ENCODE results near the gene CTIF. TPM values are rescaled to one million over a fixed set of nuclear protein-coding genes. Genes with fewer than 3 reads are reported as not detected.

The CTIF gene
- polyA plus RNA-seq, 3 donors = 0.38 to 8.7 (median 1.2) TPM

DNA sequence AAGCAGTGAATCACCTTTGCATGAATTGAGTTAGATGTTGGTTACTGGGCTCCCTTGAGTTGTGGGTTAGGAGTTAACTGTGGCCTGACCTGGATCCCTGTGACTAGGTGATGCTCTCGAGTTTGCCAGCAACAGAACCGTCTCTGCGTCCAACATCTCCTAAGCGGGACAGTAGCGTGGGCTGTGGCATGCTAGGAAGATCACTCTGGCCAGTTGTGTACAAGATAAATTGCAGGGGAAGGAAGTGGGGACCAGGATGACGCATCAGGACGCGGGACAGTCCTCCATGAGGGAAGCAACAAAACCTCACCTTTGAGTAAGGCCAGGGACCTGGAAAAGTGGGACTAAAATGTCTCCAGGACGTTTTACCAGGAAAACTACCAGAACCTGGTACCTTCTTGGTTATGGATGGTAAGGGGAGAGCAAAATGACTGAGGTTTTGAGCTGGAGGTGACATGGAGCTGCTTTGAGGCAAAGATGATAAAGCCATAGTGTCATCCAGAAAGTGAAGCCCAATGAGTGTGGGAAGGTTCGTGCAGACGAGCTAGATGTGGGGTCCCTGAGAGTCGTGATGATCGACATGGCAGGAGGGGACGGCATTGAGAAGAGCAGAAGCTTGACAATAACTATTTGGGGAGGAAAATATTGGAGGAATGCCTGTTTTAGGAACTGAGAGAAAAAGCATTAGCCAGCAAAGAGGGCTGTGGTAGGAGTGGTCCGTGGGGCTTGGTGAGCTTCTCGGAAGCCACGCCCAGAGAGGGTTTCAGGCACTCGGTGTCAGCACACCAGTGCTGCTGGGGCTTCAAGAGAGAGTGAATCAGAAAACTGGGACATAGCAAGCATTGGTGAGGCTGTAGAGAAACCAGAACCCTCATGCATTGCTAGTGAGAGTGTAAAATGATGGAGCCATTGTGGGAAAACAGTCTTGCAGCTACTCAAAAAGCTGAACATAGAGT, 316.9 kb downstream of the CTIF start:
- no peak overlapping the region for H3K4me3 Mint-ChIP-seq
- TF ChIP-seq, protein P1, sequence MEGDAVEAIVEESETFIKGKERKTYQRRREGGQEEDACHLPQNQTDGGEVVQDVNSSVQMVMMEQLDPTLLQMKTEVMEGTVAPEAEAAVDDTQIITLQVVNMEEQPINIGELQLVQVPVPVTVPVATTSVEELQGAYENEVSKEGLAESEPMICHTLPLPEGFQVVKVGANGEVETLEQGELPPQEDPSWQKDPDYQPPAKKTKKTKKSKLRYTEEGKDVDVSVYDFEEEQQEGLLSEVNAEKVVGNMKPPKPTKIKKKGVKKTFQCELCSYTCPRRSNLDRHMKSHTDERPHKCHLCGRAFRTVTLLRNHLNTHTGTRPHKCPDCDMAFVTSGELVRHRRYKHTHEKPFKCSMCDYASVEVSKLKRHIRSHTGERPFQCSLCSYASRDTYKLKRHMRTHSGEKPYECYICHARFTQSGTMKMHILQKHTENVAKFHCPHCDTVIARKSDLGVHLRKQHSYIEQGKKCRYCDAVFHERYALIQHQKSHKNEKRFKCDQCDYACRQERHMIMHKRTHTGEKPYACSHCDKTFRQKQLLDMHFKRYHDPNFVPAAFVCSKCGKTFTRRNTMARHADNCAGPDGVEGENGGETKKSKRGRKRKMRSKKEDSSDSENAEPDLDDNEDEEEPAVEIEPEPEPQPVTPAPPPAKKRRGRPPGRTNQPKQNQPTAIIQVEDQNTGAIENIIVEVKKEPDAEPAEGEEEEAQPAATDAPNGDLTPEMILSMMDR (IDR thresholded peaks at IDR 0.05) = no peak
- peaks cover 26 to 33% of the 10 kb centered on the region in 2 donors for H3K4me1 ChIP-seq (ENCODE audit: control insufficient read depth in 1 of 2, insufficient read depth in 2 of 2, low read length in 2 of 2)
- 79% methylated on average over 11 of the region's 18 CpGs for WGBS (ENCODE audit: insufficient coverage)
- peaks cover 0 to 10% of the 10 kb centered on the region in 2 donors for H3K36me3 ChIP-seq (replicated peaks in 1 of 2; ENCODE audit: control insufficient read depth in 1 of 2, insufficient read depth in 2 of 2, low read length in 2 of 2)
- H3K9me3 Mint-ChIP-seq = peaks cover 0 to 4% (median 0%) of the 10 kb centered on the region in 7 donors
- peaks cover 36 to 46% of the 10 kb centered on the region in 2 donors for H3K36me3 Mint-ChIP-seq
- no peaks in the 10 kb centered on the region for H3K27me3 ChIP-seq (ENCODE audit: control insufficient read depth in 2 of 2, insufficient read depth in 2 of 2, low read length in 2 of 2)
- H3K4me3 ChIP-seq (replicated peaks in 1 of 3; ENCODE audit: low read depth in 2 of 3, low read length in 3 of 3) = no peak overlapping the region
- H3K27ac ChIP-seq (ENCODE audit: low read depth in 1 of 2, low read length in 2 of 2) = no peak overlapping the region
- H3K79me2 ChIP-seq (ENCODE audit: insufficient read depth, low read length) = no peaks in the 10 kb centered on the region
- H2AFZ ChIP-seq (ENCODE audit: insufficient read depth, low read depth, low read length, poor library complexity, severe bottlenecking) = no peak overlapping the region
- H3K9ac ChIP-seq (ENCODE audit: insufficient read depth, low read length, poor library complexity, severe bottlenecking) = no peak overlapping the region
- H4K20me1 ChIP-seq (ENCODE audit: insufficient read depth, low read length) = no peaks in the 10 kb centered on the region
- peak overlapping the region; percentile 9 for H3K4me2 ChIP-seq (replicated peaks; ENCODE audit: extremely low read depth, low read length, poor library complexity, severe bottlenecking)
- peak overlapping the region in 3 of 7 donors; percentile 12 to 62 (median 41) for H3K27ac Mint-ChIP-seq
- intact Hi-C loops (cut with micrococcal nuclease) = no loop called here
- peaks cover 33% of the 10 kb centered on the region for H3K4me1 Mint-ChIP-seq
- peaks cover 0 to 5% (median 2%) of the 10 kb centered on the region in 3 donors for H3K27me3 Mint-ChIP-seq (ENCODE audit: low read depth in 3 of 3)
- DNase-seq = no peak
- no peaks in the 10 kb centered on the region for H3K9me3 ChIP-seq (replicated peaks in 1 of 2; ENCODE audit: control insufficient read depth in 1 of 2, insufficient read depth in 1 of 2, low read length in 2 of 2)

DNA sequence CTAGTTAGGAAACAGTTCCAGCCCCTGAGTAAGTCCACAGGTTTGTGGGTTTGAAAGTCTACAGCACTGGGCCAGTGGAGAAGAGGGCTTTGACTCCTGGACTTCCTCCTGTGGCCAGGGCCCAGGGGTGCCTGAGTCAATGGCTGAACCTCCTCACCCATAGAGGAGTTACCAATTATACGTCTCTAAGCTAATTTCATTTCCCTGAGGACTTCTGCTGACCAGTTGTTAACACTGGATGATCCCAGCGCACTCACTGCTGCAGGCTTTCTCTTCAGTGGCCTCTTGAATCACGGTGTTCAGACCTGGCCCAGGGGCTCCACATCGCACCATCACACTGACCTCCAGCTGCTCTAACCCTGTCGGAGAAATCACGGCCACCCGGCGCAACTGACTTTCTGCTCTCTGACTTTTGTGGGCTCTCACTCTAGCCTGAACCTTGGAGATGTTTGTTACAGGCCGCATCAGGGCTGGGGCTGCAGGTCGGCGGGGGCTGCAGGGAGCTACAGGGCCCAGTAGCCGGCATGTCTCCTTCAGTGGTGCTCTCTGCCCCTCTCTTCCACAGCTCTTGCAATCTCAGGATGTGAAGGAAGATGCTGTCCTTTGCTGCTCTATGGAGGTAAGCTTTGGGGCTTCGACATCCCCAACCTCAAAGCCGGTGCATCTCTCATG, 318.3 kb downstream of the CTIF start:
- H3K36me3 ChIP-seq (replicated peaks in 1 of 2; ENCODE audit: control insufficient read depth in 1 of 2, insufficient read depth in 2 of 2, low read length in 2 of 2) = peaks cover 0 to 10% of the 10 kb centered on the region in 2 donors
- H4K20me1 ChIP-seq (ENCODE audit: insufficient read depth, low read length) = no peaks in the 10 kb centered on the region
- no peaks in the 10 kb centered on the region for H3K79me2 ChIP-seq (ENCODE audit: insufficient read depth, low read length)
- peaks cover 0 to 5% (median 2%) of the 10 kb centered on the region in 3 donors for H3K27me3 Mint-ChIP-seq (ENCODE audit: low read depth in 3 of 3)
- no peak overlapping the region for H3K27ac Mint-ChIP-seq
- intact Hi-C loops (cut with micrococcal nuclease) = no loop called here
- WGBS (ENCODE audit: insufficient coverage) = 96% methylated on average over 9 of the region's 14 CpGs
- no peaks in the 10 kb centered on the region for H3K27me3 ChIP-seq (ENCODE audit: control insufficient read depth in 2 of 2, insufficient read depth in 2 of 2, low read length in 2 of 2)
- H3K9me3 ChIP-seq (replicated peaks in 1 of 2; ENCODE audit: control insufficient read depth in 1 of 2, insufficient read depth in 1 of 2, low read length in 2 of 2) = no peaks in the 10 kb centered on the region
- H3K4me1 ChIP-seq (ENCODE audit: control insufficient read depth in 1 of 2, insufficient read depth in 2 of 2, low read length in 2 of 2) = peaks cover 12 to 20% of the 10 kb centered on the region in 2 donors
- no peak overlapping the region for H3K4me3 ChIP-seq (replicated peaks in 1 of 3; ENCODE audit: low read depth in 2 of 3, low read length in 3 of 3)
- H3K4me3 Mint-ChIP-seq = no peak overlapping the region
- TF ChIP-seq, protein P1 (IDR thresholded peaks at IDR 0.05) = no peak
- no peak overlapping the region for H2AFZ ChIP-seq (ENCODE audit: insufficient read depth, low read depth, low read length, poor library complexity, severe bottlenecking)
- H3K36me3 Mint-ChIP-seq = peaks cover 36 to 50% of the 10 kb centered on the region in 2 donors
- no peak overlapping the region for H3K9ac ChIP-seq (ENCODE audit: insufficient read depth, low read length, poor library complexity, severe bottlenecking)
- DNase-seq = no peak
- H3K4me1 Mint-ChIP-seq = peaks cover 20% of the 10 kb centered on the region
- H3K4me2 ChIP-seq (replicated peaks; ENCODE audit: extremely low read depth, low read length, poor library complexity, severe bottlenecking) = no peak overlapping the region
- peaks cover 0 to 4% (median 0%) of the 10 kb centered on the region in 7 donors for H3K9me3 Mint-ChIP-seq
- no peak overlapping the region for H3K27ac ChIP-seq (ENCODE audit: low read depth in 1 of 2, low read length in 2 of 2)
